LoVo (cell line): ENCODE measurements around the gene BPTF.
"Not testable (repeated sequence)": the region's sequence is repeated elsewhere in the genome, so short reads cannot be mapped to it uniquely, and the experiment has no call there.

Source experiments
- DNase-seq: peaks from one replicate; pipeline ENCODE4 v3.0.0-alpha.2; 2016; ENCODE audit warnings: low spot score

The BPTF gene

DNA sequence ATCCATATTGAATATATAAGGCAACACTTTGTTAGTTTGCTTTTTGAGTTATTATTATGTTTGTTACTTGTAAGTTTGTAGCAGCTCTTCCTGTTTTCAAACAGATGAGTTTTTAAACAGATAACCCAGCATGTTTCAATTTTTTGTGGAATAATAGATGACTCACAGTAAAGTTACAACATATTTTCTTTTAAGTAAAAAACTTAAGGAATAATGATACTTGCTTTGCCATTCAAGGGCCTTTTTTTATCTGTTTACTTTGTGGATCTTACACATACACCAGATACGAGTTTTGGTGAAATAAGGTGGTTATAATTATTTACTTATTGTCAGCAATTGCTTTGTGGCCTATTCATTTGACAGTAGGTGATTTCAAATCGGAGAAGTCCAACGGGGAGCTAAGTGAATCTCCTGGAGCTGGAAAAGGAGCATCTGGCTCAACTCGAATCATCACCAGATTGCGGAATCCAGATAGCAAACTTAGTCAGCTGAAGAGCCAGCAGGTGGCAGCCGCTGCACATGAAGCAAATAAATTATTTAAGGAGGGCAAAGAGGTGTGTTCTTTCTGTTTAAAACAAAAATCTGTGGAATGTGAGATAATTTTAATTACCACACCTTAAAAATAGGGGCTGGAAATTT is 66.3 kb downstream of the BPTF start:
- no peak for DNase-seq

DNA sequence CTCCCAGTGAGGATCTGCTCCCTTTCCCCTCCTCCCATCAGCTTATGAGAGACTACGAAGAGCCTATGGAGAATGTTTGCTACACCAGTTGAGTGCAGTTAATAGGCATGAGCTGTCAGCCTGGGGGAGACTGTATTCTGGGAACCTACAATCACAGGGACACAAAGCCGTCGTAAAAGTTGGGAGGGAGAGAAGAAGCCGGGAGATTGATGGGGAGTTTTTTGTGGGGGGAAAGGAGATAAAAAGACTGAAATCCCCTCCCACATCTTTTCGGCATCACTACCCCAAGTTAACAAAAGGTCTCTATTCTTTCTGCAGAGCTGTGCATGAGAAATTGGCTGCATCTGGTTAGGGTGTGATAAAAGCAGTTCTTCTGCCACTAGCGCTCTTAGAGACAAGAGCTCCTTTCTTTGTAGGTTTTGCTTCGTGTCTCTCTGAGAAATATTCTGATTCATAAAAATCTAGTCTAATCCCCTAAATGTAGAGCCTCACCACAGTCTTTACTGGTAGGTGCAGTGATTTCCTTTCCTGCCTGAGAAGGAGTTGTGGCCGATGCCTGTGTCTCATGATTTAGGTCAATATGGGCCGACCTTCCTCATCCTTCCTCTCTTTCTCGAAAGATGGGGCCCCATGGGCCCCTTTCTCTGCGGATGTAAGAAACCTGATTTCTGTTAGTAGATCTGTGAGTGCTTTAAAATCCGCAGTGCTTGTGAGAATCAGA is 77.4 kb downstream of the BPTF start:
- no peak for DNase-seq

DNA sequence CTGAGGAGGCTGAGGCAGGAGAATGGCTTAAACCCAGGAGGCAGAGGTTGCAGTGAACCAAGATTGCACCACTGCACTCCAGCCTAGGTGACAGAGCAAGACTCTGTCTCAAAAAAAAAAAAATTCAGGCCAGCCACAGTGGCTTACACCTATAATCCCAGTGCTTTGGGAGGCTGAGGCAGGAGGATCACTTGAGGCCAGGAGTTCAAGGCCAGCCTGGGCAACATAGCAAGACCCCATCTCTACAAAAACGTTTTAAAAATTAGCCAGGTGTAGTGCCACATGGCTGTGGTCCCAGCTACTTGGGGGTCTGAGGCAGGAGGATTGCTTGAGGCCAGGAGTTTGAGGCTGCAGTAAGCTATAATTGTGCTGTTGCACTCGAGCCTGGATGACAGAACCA is 80.0 kb downstream of the BPTF start:
- DNase-seq: not testable (repeated sequence)

DNA sequence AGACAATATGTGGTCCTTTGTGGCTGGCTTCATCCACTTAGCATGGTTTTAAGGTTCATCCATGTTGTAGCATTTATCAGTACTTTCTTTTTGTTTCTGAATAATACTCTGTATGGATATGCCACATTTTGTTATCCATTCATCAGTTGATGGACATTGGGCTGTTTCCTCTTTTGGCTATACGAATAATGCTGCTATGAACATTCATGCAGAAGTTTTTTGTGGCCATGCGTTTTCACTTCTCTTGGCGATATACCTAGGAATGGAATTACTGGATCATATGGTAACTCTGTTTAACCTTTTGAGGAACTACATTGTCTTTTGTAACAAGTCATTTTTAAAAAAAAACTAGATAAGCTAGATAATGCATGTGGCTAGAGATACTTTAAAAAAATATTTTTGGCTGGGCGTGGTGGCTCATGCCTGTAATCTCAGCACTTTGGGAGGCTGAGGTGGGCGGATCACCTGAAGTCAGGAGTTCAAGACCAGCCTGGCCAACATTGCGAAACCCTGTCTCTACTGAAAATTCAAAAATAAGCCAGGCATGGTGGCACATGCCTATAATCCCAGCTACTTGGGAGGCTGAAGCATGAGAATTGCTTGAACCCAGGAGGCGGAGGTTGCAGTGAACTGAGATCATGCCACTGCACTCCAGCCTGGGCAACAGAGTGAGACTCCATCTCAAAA is 85.0 kb downstream of the BPTF start:
- not testable (repeated sequence) for DNase-seq

DNA sequence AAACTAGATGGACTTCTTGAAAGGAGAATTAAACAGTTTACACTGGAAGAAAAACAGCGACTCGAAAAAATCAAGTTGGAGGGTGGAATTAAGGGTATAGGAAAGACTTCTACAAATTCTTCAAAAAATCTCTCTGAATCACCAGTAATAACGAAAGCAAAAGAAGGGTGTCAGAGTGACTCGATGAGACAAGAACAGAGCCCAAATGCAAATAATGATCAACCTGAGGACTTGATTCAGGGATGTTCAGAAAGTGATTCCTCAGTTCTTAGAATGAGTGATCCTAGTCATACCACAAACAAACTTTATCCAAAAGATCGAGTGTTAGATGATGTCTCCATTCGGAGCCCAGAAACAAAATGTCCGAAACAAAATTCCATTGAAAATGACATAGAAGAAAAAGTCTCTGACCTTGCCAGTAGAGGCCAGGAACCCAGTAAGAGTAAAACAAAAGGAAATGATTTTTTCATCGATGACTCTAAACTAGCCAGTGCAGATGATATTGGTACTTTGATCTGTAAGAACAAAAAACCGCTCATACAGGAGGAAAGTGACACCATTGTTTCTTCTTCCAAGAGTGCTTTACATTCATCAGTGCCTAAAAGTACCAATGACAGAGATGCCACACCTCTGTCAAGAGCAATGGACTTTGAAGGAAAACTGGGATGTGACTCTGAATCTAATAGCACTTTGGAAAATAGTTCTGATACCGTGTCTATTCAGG is 85.9 kb downstream of the BPTF start:
- no peak for DNase-seq

DNA sequence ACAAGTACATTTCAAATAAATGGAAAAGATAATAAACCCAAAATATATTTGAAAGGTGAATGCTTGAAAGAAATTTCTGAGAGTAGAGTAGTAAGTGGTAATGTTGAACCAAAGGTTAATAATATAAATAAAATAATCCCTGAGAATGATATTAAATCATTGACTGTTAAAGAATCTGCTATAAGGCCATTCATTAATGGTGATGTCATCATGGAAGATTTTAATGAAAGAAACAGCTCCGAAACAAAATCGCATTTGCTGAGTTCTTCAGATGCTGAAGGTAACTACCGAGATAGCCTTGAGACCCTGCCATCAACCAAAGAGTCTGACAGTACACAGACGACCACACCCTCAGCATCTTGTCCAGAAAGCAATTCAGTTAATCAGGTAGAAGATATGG is 86.8 kb downstream of the BPTF start:
- no peak for DNase-seq

DNA sequence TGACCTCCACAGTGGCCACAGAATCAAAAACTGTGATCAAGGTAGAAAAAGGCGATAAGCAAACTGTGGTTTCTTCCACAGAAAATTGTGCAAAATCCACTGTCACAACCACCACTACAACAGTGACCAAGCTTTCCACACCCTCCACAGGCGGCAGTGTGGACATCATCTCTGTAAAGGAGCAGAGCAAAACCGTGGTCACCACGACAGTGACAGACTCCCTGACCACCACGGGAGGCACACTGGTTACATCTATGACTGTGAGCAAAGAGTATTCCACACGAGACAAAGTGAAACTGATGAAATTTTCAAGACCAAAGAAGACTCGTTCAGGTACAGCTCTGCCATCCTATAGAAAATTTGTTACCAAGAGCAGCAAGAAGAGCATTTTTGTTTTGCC is 87.4 kb downstream of the BPTF start:
- no peak for DNase-seq

DNA sequence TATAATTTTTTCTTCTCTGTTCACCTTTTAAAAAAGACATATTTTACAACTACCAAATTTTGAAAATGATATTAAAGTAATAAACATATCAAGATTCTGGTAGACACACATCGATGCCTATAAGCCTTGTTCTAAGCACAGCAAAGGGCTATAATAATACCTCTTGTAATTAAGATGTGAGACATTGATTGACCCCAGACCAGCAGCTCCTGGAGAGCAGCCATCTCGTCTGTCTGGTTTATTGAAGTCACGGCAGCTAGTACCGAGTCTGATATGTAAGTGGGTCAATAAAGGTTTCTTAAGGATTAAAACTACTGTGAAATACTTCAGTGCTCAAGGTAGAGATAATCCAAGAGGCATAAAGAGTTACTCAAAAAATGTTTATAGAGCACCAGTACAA is 94.9 kb downstream of the BPTF start:
- no peak for DNase-seq

DNA sequence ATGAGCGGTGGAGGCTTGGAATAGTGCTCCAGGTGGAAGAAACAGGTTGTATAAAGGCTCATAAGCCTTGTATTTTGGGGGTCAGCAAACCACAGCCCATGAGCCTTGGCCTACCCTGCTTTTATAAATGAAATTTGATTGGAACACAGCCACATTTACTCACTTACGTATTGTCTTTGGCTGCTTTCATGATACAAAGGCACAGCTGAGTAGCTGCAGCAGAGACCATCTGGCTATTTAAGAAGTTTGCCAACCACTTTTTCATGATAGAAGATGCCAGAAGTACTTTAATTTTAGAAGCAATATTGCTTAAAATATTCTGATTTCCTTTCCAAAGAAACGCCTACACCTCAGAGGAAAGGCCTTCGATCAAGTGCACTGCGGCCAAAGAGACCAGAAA is 97.2 kb downstream of the BPTF start:
- no peak for DNase-seq

DNA sequence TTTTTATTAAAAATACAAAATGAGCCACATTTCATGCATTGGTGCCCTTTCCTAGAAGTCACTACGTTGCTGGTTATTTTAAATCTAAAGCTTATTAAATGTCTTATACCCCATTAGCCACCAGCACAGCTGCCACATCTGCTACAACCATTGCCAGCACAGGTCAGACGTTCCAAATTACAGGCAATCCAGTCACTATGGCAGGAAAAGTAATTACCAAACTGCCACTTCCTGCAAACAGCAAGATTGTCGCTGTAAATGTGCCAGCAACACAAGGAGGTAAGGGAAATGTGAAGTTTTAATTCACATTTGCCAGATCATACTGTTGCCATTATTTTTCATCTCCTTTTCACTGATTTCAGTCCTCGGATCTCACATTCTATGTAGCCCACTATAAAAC is 103.5 kb downstream of the BPTF start:
- DNase-seq: not testable (repeated sequence)

DNA sequence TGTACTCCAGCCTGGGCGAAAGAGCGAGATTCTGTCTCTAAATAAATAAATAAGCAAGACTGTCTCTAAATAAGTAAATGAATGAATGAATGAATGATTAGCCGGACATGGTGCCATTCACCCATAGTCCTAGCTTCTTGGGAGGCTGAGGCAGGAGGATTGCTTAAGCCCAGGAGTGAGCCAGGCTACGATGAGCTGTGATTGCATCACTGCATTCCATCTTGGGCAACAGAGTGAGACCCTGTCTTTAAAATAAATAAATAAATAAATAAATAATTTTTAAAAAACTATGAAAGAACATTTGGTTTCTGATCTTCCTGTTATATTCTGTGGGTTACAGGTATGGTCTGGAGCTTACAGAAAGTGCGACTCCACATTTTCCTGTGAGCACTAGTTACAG is 105.9 kb downstream of the BPTF start:
- DNase-seq: no peak

DNA sequence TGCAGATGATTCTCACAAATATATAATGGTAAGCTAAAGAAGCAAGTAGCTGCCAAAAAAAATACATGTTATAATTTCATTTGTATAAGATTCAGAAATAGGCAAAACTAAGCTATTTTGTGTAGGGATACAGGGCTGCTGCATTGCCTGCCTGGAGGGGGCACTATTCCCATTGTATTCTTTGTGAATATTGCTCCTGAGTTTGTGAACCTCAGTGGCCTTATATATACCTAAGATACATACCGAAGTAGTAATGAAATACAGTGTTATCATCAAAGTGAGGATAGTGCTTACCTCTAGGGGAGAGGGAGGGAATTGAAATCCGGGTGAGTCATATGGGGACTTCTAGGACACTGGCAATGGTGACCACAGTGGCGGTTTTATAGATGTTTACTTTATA is 117.5 kb downstream of the BPTF start:
- no peak for DNase-seq

DNA sequence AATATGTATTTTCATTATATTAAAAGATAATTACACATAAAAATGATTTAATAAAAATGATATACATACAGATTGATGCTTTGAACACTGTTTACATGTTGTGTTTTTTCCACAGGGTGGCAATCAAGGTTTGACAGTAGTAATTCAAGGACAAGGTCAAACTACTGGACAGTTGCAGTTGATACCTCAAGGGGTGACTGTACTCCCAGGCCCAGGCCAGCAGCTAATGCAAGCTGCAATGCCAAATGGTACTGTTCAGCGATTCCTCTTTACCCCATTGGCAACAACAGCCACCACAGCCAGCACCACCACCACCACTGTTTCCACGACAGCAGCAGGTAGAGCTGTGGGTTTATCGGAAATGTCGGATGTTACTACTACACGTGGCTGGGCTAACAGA is 118.7 kb downstream of the BPTF start:
- no peak for DNase-seq

DNA sequence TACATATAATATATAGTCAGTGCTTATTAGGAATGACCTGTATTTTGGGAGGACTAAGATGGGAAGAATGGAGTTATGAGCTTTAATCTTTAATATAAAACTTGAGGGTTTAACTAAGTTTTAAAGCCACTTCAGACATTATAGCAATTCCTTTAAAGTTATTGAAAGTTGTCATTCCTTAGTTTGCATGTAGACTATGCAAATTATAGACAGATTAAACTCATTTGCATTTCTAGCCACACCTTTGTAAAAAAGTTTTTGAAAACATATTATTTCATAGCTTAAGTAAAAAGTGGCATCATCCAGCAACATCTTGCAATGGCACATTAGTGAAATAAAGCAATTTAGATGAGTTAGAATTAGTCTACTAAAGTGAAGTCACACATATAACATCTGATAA is 121.2 kb downstream of the BPTF start:
- DNase-seq: no peak

DNA sequence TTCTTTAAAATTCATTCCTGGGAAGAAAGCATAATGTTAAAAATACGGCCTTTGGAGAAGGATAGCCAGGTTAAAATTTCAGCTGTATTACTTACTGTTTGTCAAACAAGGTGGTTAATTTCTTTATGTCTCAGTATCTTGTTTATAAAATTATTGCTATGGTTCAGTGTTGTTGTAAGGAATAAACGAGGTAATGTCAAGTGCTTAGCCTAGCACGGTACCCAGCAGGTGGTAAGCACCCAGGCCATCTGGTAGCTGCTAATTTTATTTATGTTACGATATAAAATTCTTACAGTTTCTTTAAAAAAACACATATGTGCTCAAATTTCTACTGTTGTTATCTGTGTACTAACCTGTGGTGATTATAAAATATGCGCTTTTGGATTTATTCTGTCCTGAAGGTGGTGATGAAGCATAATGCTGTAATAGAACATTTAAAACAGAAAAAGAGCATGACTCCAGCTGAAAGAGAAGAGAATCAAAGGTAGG is 122.1 kb downstream of the BPTF start:
- DNase-seq: no peak

DNA sequence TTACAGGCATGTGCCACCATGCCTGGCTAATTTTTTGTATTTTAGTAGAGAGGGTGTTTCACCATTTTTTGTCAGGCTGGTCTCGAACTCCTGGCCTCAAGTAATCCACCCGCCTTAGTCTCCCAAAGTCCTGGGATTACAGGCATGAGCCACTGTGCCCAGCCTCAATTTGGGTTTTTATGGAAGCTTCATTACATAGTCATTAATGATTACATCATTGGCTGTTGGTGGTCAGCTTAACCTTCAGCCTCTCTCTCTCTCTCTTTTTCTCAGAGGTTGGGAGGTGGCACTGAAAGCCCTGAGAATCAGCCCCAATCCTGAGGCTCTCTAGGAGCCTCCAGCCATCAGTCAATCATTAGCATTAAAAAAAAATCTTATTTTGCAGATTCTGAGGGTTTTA is 125.6 kb downstream of the BPTF start:
- DNase-seq: no peak

DNA sequence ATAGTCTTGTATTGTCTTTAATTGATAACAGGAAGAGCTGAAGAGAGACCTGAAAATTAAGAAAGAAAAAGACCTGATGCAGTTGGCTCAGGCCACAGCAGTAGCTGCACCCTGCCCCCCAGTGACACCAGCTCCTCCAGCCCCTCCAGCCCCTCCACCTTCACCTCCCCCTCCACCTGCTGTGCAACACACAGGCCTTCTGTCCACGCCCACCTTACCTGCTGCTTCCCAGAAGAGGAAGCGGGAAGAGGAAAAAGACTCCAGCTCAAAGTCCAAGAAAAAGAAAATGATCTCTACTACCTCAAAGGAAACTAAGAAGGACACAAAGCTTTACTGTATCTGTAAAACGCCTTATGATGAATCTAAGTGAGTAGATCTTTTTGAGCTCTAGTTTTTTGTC is 134.2 kb downstream of the BPTF start:
- no peak for DNase-seq

DNA sequence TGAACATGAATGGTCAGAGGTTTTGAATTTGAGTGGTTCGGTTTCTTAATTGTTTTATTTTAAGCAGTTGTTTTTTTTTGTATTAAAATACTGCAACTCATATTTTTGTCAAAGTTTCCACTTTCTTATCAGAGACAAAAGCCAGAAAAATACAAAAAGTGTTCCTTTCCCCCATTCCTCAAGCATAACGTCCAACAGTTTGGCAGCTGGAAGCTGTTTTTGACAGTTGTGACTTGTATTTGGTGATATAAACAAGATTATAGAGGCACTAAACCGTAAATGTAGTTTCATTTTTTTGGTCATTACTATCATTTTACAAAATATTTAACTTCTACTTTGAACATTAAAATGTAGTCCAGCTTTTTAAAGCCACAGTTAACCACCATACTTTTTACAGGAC is 135.0 kb downstream of the BPTF start:
- DNase-seq: not testable (repeated sequence)

DNA sequence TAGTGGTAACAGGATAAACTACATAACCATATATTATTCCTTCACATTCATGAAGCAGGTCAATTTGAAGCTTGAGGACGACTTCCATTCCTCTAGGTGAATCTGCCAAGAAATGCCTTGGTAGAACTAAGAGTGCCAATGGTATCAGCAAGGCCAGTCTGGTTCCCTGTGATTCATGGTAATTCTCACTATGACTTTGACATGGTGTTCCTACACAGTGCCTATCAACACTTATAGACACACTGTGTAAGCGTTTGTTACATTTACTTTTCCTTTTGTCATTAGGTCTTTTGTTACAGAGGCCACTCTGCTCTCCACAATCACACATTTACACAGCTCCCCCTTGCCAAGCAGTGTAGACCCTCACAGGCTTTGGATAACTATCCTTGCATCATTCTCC is 136.9 kb downstream of the BPTF start:
- not testable (repeated sequence) for DNase-seq

DNA sequence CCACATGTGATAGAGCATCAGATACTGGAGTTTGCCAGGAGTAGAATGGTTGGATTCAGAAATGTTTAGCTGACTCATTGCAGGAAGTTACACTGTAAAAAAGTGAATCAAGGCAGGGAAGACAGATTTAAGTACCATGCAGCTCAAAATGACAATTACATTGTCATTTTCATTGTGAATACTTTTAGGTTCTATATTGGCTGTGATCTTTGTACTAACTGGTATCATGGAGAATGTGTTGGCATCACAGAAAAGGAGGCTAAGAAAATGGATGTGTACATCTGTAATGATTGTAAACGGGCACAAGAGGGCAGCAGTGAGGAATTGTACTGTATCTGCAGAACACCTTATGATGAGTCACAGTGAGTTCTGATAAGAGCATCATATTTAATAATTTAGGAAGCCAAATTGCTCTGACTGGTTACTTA is 137.9 kb downstream of the BPTF start:
- DNase-seq: peak; percentile 74

DNA sequence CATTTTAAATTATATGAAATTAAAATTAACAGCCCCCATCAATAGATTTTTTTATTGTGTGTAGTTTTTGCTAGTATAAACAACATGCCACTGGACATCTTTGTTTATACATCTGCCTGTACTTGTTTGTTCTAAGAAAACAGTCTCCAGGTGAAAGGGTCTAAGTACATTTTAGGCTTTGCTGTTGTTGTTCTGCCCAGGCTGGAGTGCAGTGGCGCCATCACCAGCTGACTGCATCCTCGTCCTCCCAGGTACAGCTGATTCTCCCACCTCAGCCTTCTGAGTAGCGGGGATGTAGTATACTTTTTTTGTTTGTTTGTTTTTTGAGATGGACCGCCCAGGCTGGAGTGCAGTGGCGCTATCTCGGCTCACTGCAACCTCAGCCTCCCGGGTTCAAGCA is 145.5 kb downstream of the BPTF start:
- DNase-seq: no peak

DNA sequence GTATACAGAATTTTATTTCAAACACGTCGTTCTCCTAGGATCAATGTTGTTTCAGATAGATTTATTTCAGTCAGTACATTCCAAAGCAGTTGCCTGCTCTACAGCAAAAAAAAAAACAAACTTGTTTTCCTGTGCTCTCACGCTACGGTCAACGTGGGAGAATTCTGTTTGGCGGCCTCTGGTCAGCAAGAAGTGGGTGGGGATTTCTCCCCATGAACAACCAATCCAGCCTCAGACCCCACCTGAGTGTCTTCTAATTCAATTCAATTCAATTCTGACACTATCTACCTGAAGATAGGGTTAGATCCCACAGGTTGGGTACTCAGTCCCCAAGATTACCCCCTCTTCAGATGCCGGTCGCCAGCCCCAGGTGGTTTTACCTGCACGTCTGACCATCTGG is 148.9 kb downstream of the BPTF start:
- DNase-seq: no peak
